Kidney (tissue), 14 donors: ENCODE measurements around the gene PLXNA2. TPM values are rescaled to one million over a fixed set of nuclear protein-coding genes. Genes with fewer than 3 reads are reported as not detected.

Source experiments
- DNase-seq, 5 donors: peaks; one replicate each; pipeline ENCODE4 v3.0.0-alpha.2; 2013 to 2020
- FAIRE-seq: peaks from 2 replicates; lab custom pipeline; 2012; peaks lifted over from hg19 to GRCh38; lab: Jason Lieb, UNC
- H3K27ac ChIP-seq, 2 donors: one replicate each; pipeline ENCODE4 v1.7.0; 2013; ENCODE audit warnings: low read depth in 2 of 2, low read length in 2 of 2, inconsistent platforms in 1 of 2
- H3K27me3 ChIP-seq: one replicate; pipeline ENCODE4 v1.7.1; 2013; ENCODE audit warnings: low read length, inconsistent platforms; ENCODE audit not compliant: control insufficient read depth, insufficient read depth
- H3K36me3 ChIP-seq, 3 donors: one replicate each; pipeline versions ENCODE4 v1.7.0 to v1.7.1; 2013; ENCODE audit warnings: low read length in 3 of 3, control low read depth in 1 of 3, inconsistent platforms in 1 of 3; ENCODE audit not compliant: insufficient read depth in 3 of 3, control insufficient read depth in 2 of 3
- H3K4me1 ChIP-seq, 3 donors: one replicate each; pipeline versions ENCODE4 v1.7.0 to v1.7.1; 2013; ENCODE audit warnings: low read length in 3 of 3, inconsistent platforms in 1 of 3, low read depth in 1 of 3; ENCODE audit not compliant: control insufficient read depth in 2 of 3, insufficient read depth in 2 of 3
- H3K4me3 ChIP-seq, 3 donors: one replicate each; pipeline versions ENCODE4 v1.7.0 to v1.8.1; 2013; ENCODE audit warnings: low read length in 3 of 3, control low read depth in 1 of 3, inconsistent platforms in 1 of 3
- H3K9ac ChIP-seq, 3 donors: one replicate each; pipeline versions ENCODE4 v1.7.0 to v1.7.1; 2013; ENCODE audit warnings: low read length in 3 of 3, control low read depth in 1 of 3, inconsistent platforms in 1 of 3
- H3K9me3 ChIP-seq, 3 donors: one replicate each; pipeline versions ENCODE4 v1.7.0 to v1.7.1; 2013; ENCODE audit warnings: low read length in 3 of 3, control low read depth in 1 of 3, inconsistent platforms in 1 of 3; ENCODE audit not compliant: control insufficient read depth in 2 of 3, insufficient read depth in 1 of 3
- intact Hi-C: fragments of 100-400 bp; cut with DNase I; formaldehyde crosslinking; loops from one replicate; pipeline ENCODE4 v1.11.1; 2022
- polyA plus RNA-seq: library from polyadenylated mRNA; stranded (reverse); fragments of 350-450 nt; fragmentation: Illumina TruSeq; extraction: RNeasy Lipid Tissue Mini Kit (QIAGEN cat#74804); gene quantifications from one replicate; pipeline ENCODE4 v1.2.3, GENCODE V29; 2014; ENCODE audit warnings: low read depth, low replicate concordance; ENCODE audit not compliant: insufficient read depth
- total RNA-seq: library from RNA; stranded (reverse); fragmentation: NEBNext Ultra II Directional; extraction: Animal tissue kit (Norgen Biotek cat#: 25700); gene quantifications from one replicate; pipeline ENCODE4 v1.2.1, GENCODE V29; 2021
- TF ChIP-seq, protein P1 (sequence below): IDR thresholded peaks from 3 replicates; pipeline ENCODE4 v1.5.1; 2012; ENCODE audit warnings: mild to moderate bottlenecking, moderate library complexity, borderline replicate concordance; ENCODE audit not compliant: insufficient read depth; ENCODE audit errors: extremely low read depth
- donor health status: control.
- donor health status: control.
- donor health status: control.
- donor health status: control.
- donor health status: control.
- donor health status: DM: yes; HTN: yes; CAD: no.
- donor health status: Normal renal cell carcinoma (clear cell type).

PLXNA2 gene
- total and polyA plus RNA-seq, 2 donors from 2014 or later, result 2.4 to 27.9 TPM

DNA sequence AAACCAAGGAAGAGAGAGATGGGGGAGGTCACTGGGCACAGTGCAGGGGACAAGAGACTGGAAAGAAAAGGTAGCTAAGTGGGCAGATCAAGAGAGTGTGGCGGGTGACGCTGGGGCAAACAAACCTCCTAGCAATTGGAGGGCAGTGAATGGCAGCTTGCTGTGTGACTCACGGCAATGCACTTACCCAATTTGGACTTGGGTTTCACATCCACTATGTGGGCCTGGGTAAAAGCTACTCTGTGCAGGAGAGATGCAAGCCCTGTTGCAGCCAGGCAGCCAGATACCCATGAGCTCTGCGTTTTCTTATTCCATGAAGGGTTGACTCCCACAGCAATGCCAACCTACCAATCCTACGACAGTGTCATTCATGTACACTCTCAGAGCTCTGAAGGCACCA lies 9.5 kb downstream of the PLXNA2 start:
- Histone ChIP-seq H3K9ac (no peak overlapping the region), H3K4me1 (peaks cover 4 to 22% (median 22%) of the 10 kb centered on the region in 3 donors), H3K4me3 (no peak overlapping the region), H3K9me3 (no peaks in the 10 kb centered on the region), H3K27me3 (no peaks in the 10 kb centered on the region), H3K36me3 (no peaks in the 10 kb centered on the region), H3K27ac (no peak overlapping the region)
- DNase-seq (no peak), FAIRE-seq (no peak)
- intact Hi-C loops, result loop anchor here (10.0 kb wide), 1 partner anchor 100 kb away; no protein-coding TSS in a partner anchor
- TF ChIP-seq, protein P1, sequence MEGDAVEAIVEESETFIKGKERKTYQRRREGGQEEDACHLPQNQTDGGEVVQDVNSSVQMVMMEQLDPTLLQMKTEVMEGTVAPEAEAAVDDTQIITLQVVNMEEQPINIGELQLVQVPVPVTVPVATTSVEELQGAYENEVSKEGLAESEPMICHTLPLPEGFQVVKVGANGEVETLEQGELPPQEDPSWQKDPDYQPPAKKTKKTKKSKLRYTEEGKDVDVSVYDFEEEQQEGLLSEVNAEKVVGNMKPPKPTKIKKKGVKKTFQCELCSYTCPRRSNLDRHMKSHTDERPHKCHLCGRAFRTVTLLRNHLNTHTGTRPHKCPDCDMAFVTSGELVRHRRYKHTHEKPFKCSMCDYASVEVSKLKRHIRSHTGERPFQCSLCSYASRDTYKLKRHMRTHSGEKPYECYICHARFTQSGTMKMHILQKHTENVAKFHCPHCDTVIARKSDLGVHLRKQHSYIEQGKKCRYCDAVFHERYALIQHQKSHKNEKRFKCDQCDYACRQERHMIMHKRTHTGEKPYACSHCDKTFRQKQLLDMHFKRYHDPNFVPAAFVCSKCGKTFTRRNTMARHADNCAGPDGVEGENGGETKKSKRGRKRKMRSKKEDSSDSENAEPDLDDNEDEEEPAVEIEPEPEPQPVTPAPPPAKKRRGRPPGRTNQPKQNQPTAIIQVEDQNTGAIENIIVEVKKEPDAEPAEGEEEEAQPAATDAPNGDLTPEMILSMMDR, result no peak

- DNase-seq (no peak), FAIRE-seq (no peak)
- Histone ChIP-seq H3K9me3 (no peaks in the 10 kb centered on the region), H3K9ac (no peak overlapping the region), H3K4me1 (peaks cover 0 to 15% (median 15%) of the 10 kb centered on the region in 3 donors), H3K36me3 (no peaks in the 10 kb centered on the region), H3K4me3 (no peak overlapping the region), H3K27me3 (no peaks in the 10 kb centered on the region), H3K27ac (no peak overlapping the region)
- intact Hi-C loops, result loop anchor here (10.0 kb wide), 1 partner anchor 99 kb away; no protein-coding TSS in a partner anchor
- TF ChIP-seq, protein P1, result no peak
Observed at GRCh38 chr1:208233978-208234377, 10.2 kb downstream of the PLXNA2 start.

DNA sequence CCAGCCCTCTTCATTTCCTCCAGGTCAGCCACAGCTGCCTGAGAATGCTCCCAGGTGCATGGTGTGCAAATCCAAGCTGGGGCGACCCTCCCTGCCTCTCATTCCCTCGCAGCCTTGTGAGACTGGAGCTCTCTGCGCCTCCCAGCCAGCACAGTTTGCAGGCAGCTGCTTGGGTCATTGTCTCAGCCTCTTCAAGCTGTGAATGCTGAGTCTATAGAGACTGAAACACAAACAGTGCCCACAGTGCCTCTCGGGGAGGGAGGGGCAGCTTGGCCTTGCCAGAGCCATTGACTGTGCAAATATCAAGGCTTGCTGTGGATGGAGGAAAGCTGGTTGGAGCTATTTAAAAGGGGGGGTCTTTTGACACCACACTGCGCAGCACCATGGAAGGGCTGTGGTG lies 10.6 kb downstream of the PLXNA2 start:
- TF ChIP-seq, protein P1, result no peak
- no peak for DNase-seq
- FAIRE-seq, result no peak
- no peaks in the 10 kb centered on the region for H3K27me3 ChIP-seq
- intact Hi-C loops, result loop anchor here (10.0 kb wide), 1 partner anchor 99 kb away; no protein-coding TSS in a partner anchor
- no peaks in the 10 kb centered on the region for H3K36me3 ChIP-seq
- H3K9ac ChIP-seq, result no peak overlapping the region
- H3K27ac ChIP-seq, result no peak overlapping the region
- no peaks in the 10 kb centered on the region for H3K9me3 ChIP-seq
- H3K4me1 ChIP-seq, result peaks cover 0 to 15% (median 13%) of the 10 kb centered on the region in 3 donors
- no peak overlapping the region for H3K4me3 ChIP-seq

- Histone ChIP-seq H3K9me3 (no peaks in the 10 kb centered on the region), H3K27me3 (no peaks in the 10 kb centered on the region), H3K9ac (no peak overlapping the region), H3K27ac (no peak overlapping the region), H3K36me3 (no peaks in the 10 kb centered on the region), H3K4me3 (no peak overlapping the region), H3K4me1 (peaks cover 0 to 14% (median 13%) of the 10 kb centered on the region in 3 donors)
- no peak for DNase-seq
- intact Hi-C loops, result loop anchor here (10.0 kb wide), 1 partner anchor 98 kb away; no protein-coding TSS in a partner anchor
- no peak for FAIRE-seq
- TF ChIP-seq, protein P1, result no peak
Observed at GRCh38 chr1:208232662-208233038, 11.5 kb downstream of the PLXNA2 start.
